Ascending aorta (tissue), 2 donors: ENCODE data around the gene AGER. TPM values are rescaled to one million over a fixed set of nuclear protein-coding genes. Genes with fewer than 3 reads are reported as not detected.

Experiments used
- DNase-seq, 2 donors: peaks; one replicate each; pipeline ENCODE4 v3.0.0-alpha.2; 2019; ENCODE audit warnings: low spot score in 2 of 2
- H3K27ac ChIP-seq, 2 donors: fragments of 200-600 bp; sonication (generic); one replicate each; pipeline ENCODE4 v1.5.1; 2016 to 2017; ENCODE audit warnings: mild to moderate bottlenecking in 1 of 2
- H3K27me3 ChIP-seq: fragments of 200-600 bp; sonication (generic); one replicate; pipeline ENCODE4 v1.5.1; 2017
- H3K36me3 ChIP-seq, 2 donors: fragments of 200-600 bp; sonication (generic); one replicate each; pipeline ENCODE4 v1.5.1; 2016
- H3K4me1 ChIP-seq, 2 donors: fragments of 200-600 bp; sonication (generic); one replicate each; pipeline ENCODE4 v1.5.1; 2016 to 2017; ENCODE audit warnings: mild to moderate bottlenecking in 1 of 2
- H3K4me3 ChIP-seq, 2 donors: fragments of 200-600 bp; sonication (generic); one replicate each; pipeline ENCODE4 v1.5.1; 2016 to 2017; ENCODE audit warnings: mild to moderate bottlenecking in 1 of 2
- H3K9me3 ChIP-seq, 2 donors: fragments of 200-600 bp; sonication (generic); one replicate each; pipeline ENCODE4 v1.5.1; 2016
- CTCF ChIP-seq, 3 experiments: fragments of 200-600 bp in 2 of 3; fragments of 450-650 bp in 1 of 3; sonication (generic) in 2 of 3; IDR thresholded peaks; one replicate each; pipeline ENCODE4 v1.5.1; 2016 to 2019; ENCODE audit warnings: antibody characterized with exemption in 3 of 3, mild to moderate bottlenecking in 1 of 3, moderate library complexity in 1 of 3
- intact Hi-C: fragments of 100-400 bp; cut with DNase I; formaldehyde crosslinking; loops from one replicate; pipeline ENCODE4 v1.15.1; 2023
- total RNA-seq: library from RNA; depleted of rRNA; stranded (reverse); fragments of >200 nt; gene quantifications from one replicate; pipeline ENCODE4 v1.1.0, GENCODE V29; 2016

Gene AGER
- total RNA-seq, 1 donor from 2014 or later, result 6.1 TPM

DNA sequence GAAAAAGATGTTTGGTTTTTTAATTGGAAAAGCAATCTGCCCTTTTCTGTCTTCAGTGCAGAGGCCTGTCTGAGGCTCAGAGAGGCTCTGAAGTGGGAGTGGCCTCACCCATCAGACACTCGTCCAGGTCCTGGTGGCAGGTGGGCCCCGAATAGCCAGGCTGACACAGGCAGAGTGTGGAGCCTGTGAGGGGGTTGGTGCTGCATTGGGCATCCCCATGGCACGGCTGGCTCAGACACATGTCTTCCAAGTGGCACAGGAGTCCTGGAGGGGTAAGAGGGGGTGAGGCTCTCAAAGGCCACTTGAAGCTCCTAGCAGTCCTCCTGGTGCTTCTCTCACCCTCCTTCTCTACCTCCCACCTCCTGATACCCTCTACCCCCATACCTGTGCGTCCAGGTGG lies 36.0 kb upstream of the AGER start:
- DNase-seq, result no peak
- no peak for TF ChIP-seq CTCF (IDR thresholded peaks at IDR 0.05)
- intact Hi-C loops, result no loop called here
- Histone ChIP-seq H3K9me3 (no peaks in the 10 kb centered on the region), H3K36me3 (no peaks in the 10 kb centered on the region), H3K4me3 (no peak overlapping the region), H3K27me3 (no peaks in the 10 kb centered on the region), H3K4me1 (no peaks in the 10 kb centered on the region), H3K27ac (no peak overlapping the region)

DNA sequence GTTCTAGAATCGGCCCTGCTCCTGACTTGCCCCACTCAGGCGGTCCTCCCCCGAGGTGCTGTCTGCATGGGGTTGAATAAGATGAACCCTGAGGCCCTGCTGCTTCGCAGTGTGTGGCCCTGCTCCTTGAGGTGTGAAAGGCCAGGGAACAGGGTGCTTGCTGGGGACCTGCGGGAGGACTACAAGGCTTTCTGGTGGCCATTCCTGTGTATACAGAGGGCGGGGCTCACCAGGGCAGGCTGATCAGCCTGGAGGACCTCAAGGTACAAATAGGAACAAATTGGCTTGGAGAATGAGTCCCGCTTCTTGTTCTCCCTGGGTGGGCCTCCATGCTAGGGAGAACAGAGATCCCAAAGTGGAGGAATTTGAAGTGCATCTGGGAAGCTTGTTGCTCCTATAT lies 34.1 kb upstream of the AGER start:
- Histone ChIP-seq H3K9me3 (no peaks in the 10 kb centered on the region), H3K27ac (no peak overlapping the region), H3K27me3 (no peaks in the 10 kb centered on the region), H3K36me3 (no peaks in the 10 kb centered on the region), H3K4me3 (no peak overlapping the region), H3K4me1 (no peaks in the 10 kb centered on the region)
- no peak for TF ChIP-seq CTCF (IDR thresholded peaks at IDR 0.05)
- DNase-seq, result no peak
- intact Hi-C loops, result no loop called here

DNA sequence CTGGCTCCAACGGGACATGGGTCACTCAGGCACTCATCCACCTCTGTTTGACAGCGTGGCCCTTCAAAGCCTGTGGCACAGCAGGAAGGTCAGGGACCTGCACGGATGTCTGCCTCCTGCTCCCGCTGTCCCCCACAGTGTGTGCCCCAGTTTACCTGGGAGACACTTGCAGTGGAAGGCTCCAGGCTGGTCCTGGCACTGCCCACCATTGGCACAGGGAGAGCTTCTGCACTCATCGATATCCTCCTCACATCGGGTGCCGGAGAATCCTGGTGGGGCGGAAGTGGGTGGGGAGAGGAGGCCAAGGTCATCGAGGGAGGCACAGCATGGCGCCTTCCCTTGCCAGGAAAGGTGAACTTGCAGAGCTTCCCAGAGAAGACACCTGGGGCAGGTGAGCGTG lies 32.9 kb upstream of the AGER start:
- H3K4me1 ChIP-seq, result no peaks in the 10 kb centered on the region
- intact Hi-C loops, result no loop called here
- TF ChIP-seq CTCF (IDR thresholded peaks at IDR 0.05), result no peak
- no peak for DNase-seq
- no peaks in the 10 kb centered on the region for H3K27me3 ChIP-seq
- H3K9me3 ChIP-seq, result no peaks in the 10 kb centered on the region
- no peak overlapping the region for H3K27ac ChIP-seq
- no peak overlapping the region for H3K4me3 ChIP-seq
- H3K36me3 ChIP-seq, result no peaks in the 10 kb centered on the region

GRCh38 chr6:32216285-32216684 lies 32.2 kb upstream of the AGER start:
- Histone ChIP-seq H3K27ac (no peak overlapping the region), H3K36me3 (no peaks in the 10 kb centered on the region), H3K9me3 (no peaks in the 10 kb centered on the region), H3K4me3 (no peak overlapping the region), H3K27me3 (no peaks in the 10 kb centered on the region), H3K4me1 (no peaks in the 10 kb centered on the region)
- no peak for DNase-seq
- TF ChIP-seq CTCF (IDR thresholded peaks at IDR 0.05), result no peak
- intact Hi-C loops, result no loop called here

DNA sequence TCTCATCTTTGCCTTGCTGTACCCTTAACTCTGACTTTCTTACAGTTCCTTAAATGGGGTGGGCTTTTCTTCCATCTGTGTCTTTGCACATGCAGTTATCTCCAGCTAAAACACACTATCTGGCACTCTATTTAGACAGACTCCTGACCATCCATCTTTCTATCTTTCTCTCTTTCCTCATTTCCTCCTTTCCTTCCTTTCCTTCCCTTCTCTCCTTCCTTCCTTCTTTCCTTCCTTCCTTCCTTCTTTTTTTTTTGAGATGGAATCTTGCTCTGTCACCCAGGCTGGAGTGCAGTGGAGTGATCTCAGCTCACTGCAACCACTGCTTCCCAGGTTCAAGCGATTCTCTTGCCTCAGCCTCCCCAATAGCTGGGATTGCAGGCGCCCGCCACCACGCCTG lies 31.6 kb upstream of the AGER start:
- H3K27ac ChIP-seq, result no peak overlapping the region
- no peak for TF ChIP-seq CTCF (IDR thresholded peaks at IDR 0.05)
- H3K27me3 ChIP-seq, result no peaks in the 10 kb centered on the region
- DNase-seq, result no peak
- no peaks in the 10 kb centered on the region for H3K4me1 ChIP-seq
- no peaks in the 10 kb centered on the region for H3K36me3 ChIP-seq
- H3K9me3 ChIP-seq, result no peaks in the 10 kb centered on the region
- no peak overlapping the region for H3K4me3 ChIP-seq
- intact Hi-C loops, result no loop called here

GRCh38 chr6:32214126-32214525 lies 30.1 kb upstream of the AGER start:
- Histone ChIP-seq H3K4me1 (no peaks in the 10 kb centered on the region), H3K27ac (no peak overlapping the region), H3K36me3 (no peaks in the 10 kb centered on the region), H3K27me3 (no peaks in the 10 kb centered on the region), H3K9me3 (no peaks in the 10 kb centered on the region), H3K4me3 (no peak overlapping the region)
- DNase-seq, result no peak
- intact Hi-C loops, result no loop called here
- no peak for TF ChIP-seq CTCF (IDR thresholded peaks at IDR 0.05)
